OCI-LY1 (cell line): ENCODE results near the gene DROSHA.

ENCODE experiments used
- CTCF ChIP-seq: fragments of 200-600 bp; sonication (generic), shearing (Covaris generic); IDR thresholded peaks from 2 replicates; pipeline ENCODE4 v1.5.1; 2017; ENCODE audit warnings: mild to moderate bottlenecking, antibody characterized with exemption, low read length, moderate library complexity, mixed read lengths
- EZH2 ChIP-seq: fragments of 200-600 bp; sonication (generic), shearing (Covaris generic); IDR thresholded peaks from 2 replicates; pipeline ENCODE4 v1.8.0; 2017; ENCODE audit warnings: borderline replicate concordance, mixed run types, mild to moderate bottlenecking, antibody characterized with exemption, low read length, moderate library complexity, mixed read lengths

DNA sequence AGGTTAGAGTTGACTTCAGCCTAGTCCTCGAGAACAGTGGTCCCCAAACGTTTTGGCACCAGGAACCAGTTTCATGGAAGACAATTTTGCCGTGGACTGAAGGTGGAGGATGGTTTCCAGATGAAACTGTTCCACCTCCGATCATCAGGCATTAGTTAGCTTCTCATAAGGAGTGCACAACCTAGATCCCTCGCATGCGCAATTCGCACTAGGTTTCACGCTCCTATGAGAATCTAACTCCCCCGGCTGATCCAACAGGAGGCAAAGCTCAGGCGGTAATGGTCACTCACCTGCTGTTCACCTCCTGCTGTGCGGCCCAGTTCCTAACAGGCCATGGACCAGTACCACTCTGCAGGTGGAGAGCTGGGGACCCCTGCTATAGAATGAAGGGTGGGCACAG lies 174.9 kb downstream of the DROSHA start:
- TF ChIP-seq CTCF (no peak), EZH2 (no peak)
